Measurements from ENCODE around the gene GCM1.

Gene GCM1

DNA sequence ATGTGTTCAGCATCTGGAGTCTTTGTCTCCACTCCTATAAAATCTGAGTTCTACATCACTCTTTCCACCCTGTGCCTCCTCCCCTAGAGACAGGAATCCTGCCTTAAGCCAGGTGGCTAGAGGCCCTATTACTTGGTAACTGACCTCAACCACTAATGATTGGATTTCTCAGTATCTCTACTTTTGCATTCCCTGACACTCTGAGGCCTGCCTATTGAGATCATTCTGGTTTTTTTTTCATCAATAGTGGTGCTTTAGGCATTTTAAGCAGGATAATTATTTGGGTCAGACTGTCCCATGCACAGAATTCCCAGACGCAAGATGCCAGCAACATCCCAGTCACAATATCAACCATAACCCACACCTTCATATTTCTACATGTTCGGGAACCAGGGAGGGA, 3.9 kb upstream of the GCM1 start:
- no peak overlapping the region for H3K4me3 ChIP-seq (ENCODE audit: low read length)
- DNase-seq (ENCODE audit: low read depth), result no peak
- TF ChIP-seq, protein P1, sequence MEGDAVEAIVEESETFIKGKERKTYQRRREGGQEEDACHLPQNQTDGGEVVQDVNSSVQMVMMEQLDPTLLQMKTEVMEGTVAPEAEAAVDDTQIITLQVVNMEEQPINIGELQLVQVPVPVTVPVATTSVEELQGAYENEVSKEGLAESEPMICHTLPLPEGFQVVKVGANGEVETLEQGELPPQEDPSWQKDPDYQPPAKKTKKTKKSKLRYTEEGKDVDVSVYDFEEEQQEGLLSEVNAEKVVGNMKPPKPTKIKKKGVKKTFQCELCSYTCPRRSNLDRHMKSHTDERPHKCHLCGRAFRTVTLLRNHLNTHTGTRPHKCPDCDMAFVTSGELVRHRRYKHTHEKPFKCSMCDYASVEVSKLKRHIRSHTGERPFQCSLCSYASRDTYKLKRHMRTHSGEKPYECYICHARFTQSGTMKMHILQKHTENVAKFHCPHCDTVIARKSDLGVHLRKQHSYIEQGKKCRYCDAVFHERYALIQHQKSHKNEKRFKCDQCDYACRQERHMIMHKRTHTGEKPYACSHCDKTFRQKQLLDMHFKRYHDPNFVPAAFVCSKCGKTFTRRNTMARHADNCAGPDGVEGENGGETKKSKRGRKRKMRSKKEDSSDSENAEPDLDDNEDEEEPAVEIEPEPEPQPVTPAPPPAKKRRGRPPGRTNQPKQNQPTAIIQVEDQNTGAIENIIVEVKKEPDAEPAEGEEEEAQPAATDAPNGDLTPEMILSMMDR (conservative IDR thresholded peaks at IDR 0.05; ENCODE audit: low read depth, low read length), result no peak

GRCh38 chr6:53151676-53152075, 3.0 kb upstream of the GCM1 start:
- no peak overlapping the region for H3K4me3 ChIP-seq (ENCODE audit: low read length)
- no peak for DNase-seq (ENCODE audit: low read depth)
- TF ChIP-seq, protein P1 (conservative IDR thresholded peaks at IDR 0.05; ENCODE audit: low read depth, low read length), result peak; percentile 58

GRCh38 chr6:53144802-53145201, 3.8 kb downstream of the GCM1 start:
- TF ChIP-seq, protein P1 (conservative IDR thresholded peaks at IDR 0.05; ENCODE audit: low read depth, low read length), result no peak
- DNase-seq (ENCODE audit: low read depth), result no peak
- no peak overlapping the region for H3K4me3 ChIP-seq (ENCODE audit: low read length)

- H3K4me3 ChIP-seq (ENCODE audit: low read length), result no peak overlapping the region
- no peak for DNase-seq (ENCODE audit: low read depth)
- TF ChIP-seq, protein P1 (conservative IDR thresholded peaks at IDR 0.05; ENCODE audit: low read depth, low read length), result no peak
Observed at GRCh38 chr6:53143710-53144109, 4.9 kb downstream of the GCM1 start.

GRCh38 chr6:53142810-53143209, 5.8 kb downstream of the GCM1 start:
- DNase-seq (ENCODE audit: low read depth), result no peak

DNA sequence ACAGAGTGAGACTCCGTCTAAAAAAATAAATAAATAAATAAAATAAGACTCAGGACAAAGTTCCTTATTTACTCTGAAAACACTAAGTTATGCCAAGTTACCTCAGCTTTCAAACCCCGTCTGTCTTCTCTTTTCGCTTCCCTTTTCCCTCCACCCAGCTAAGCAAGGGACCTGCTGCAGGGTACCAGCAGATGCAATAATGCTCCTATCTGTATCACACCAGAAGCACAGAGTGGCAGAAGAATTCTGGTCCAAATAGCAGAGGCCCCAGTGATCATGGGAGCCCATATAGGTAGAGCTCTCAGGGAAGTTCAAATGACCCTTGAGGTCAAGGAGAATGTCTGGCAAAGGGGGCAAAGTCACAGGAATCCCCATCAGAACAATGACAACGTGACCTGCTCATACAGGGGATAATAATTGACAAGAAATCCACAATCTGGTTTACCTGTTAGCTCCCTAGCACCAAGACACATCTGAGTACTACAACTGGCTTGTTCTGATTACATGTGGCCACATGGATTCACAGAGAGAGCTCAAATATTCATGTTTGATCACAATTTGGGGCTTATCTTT, 8.7 kb downstream of the GCM1 start:
- TF ChIP-seq, protein P1 (conservative IDR thresholded peaks at IDR 0.05; ENCODE audit: low read depth, low read length), result no peak
- DNase-seq (ENCODE audit: low read depth), result no peak

More at GRCh38 chr6:53142810-53143209, 5.8 kb downstream of the GCM1 start:
- H3K4me3 ChIP-seq (ENCODE audit: low read length), result no peak overlapping the region
- TF ChIP-seq, protein P1 (conservative IDR thresholded peaks at IDR 0.05; ENCODE audit: low read depth, low read length), result no peak

DNA sequence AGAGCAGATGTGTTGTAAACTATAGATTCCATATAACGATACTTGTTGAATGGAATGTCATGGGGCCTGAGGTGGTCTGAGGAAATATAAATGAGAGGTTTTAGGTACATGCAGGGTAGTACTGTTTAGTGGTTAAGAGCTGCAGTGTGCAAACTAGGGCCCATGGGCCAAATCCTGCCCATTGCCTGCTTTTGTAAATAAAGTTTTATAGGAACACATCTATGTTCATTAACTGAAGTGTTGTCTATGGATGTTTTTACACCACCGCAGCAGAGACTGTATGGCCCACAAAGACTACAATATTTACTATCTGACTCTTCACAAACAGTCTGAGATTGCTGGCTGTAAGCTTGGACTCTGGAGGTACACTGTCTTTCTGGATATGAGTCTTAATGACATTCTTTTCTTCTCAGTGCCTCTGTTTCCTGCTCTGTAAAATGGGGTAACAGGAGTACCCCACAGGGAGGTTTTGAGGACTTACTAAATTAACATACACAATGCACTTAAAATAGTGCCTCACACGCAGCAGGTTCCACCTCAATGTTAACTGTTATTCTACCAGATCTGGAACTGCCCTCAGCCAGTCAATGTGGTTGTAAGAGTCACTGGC, 12.5 kb downstream of the GCM1 start:
- TF ChIP-seq, protein P1 (conservative IDR thresholded peaks at IDR 0.05; ENCODE audit: low read depth, low read length), result no peak
- DNase-seq (ENCODE audit: low read depth), result no peak
- H3K4me3 ChIP-seq (ENCODE audit: low read length), result no peak overlapping the region

More for the DNA sequence above, 8.7 kb downstream of the GCM1 start:
- no peak overlapping the region for H3K4me3 ChIP-seq (ENCODE audit: low read length)
